ENCODE data around the gene PSMA5. TPM values are rescaled to one million over a fixed set of nuclear protein-coding genes. Genes with fewer than 3 reads are reported as not detected.

PSMA5 gene
- total RNA-seq, 4 donors from 2014 or later, result 29.7 to 69.3 (median 50.4) TPM

DNA sequence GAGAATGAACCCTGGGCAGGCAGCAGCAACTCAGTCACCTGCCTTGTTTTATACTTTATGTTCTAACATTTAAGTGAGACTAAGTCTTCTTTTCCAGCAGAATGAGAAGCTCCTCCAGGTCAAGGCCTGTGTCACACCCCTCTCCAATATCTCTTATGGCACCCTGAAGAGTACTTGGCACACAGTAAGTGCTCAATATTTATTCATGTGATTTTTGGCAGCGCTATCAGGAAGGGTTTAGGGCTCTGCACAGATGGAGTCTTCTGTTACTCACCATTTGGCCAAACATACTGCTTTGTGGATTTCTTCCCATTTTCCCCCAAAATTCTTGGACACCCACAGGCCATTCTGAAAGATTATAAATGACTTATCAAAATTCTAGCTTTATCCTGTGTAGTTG lies 75.6 kb downstream of the PSMA5 start:
- H3K36me3 ChIP-seq, result peaks cover 0 to 38% (median 0%) of the 10 kb centered on the region in 3 donors
- no peak for TF ChIP-seq POLR2A (IDR thresholded peaks at IDR 0.05)
- no peak for TF ChIP-seq CTCF (IDR thresholded peaks at IDR 0.05)
- no peak for DNase-seq
- no peak overlapping the region for H3K4me3 ChIP-seq
- peaks cover 0 to 17% (median 0%) of the 10 kb centered on the region in 4 donors for H3K4me1 ChIP-seq
- peak overlapping the region in 2 of 4 donors; percentile 1 to 76 for H3K27ac ChIP-seq
- H3K9me3 ChIP-seq, result no peaks in the 10 kb centered on the region
- no peaks in the 10 kb centered on the region for H3K27me3 ChIP-seq

- DNase-seq, result no peak
- H3K4me1 ChIP-seq, result peaks cover 0 to 17% (median 0%) of the 10 kb centered on the region in 4 donors
- H3K36me3 ChIP-seq, result peaks cover 0 to 43% (median 0%) of the 10 kb centered on the region in 3 donors
- TF ChIP-seq POLR2A (IDR thresholded peaks at IDR 0.05), result no peak
- no peak for TF ChIP-seq CTCF (IDR thresholded peaks at IDR 0.05)
- peak overlapping the region in 1 of 4 donors; percentile 76 for H3K27ac ChIP-seq
- no peaks in the 10 kb centered on the region for H3K9me3 ChIP-seq
- no peaks in the 10 kb centered on the region for H3K27me3 ChIP-seq
- no peak overlapping the region for H3K4me3 ChIP-seq
Measured at GRCh38 chr1:109350182-109350581, 76.1 kb downstream of the PSMA5 start.

Other genes starting within 250 kb of the PSMA5 start
- 100 to 1,000 TPM in 2 of 4 donors, 10 to 100 TPM in 2; 83.2 to 158 (median 102) TPM for gene SARS1, start 212.5 kb downstream of the PSMA5 start, total RNA-seq
- 1 to 10 TPM; 2.6 to 6.4 (median 4.6) TPM for gene CELSR2, start 176.9 kb downstream of the PSMA5 start, total RNA-seq
- gene PSRC1, start 143.3 kb downstream of the PSMA5 start, total RNA-seq, result 1 to 10 TPM; 3.5 to 8.3 (median 4.5) TPM
- not detected for gene MYBPHL, start 119.4 kb downstream of the PSMA5 start, total RNA-seq
- 100 to 1,000 TPM in 2 of 4 donors, 10 to 100 TPM in 2; 24.8 to 124 (median 96.0) TPM for gene SORT1, start 28.5 kb downstream of the PSMA5 start, total RNA-seq
- gene SYPL2, start 40.1 kb upstream of the PSMA5 start, total RNA-seq, result under 1 TPM in 1 of 4 donors, not detected in 3; 0.67 TPM
- gene ATXN7L2, start 57.5 kb upstream of the PSMA5 start, total RNA-seq, result 10 to 100 TPM in 1 of 4 donors, 1 to 10 TPM in 3; 2.3 to 12.7 (median 7.3) TPM
- 10 to 100 TPM in 3 of 4 donors, 1 to 10 TPM in 1; 1.7 to 24.0 (median 20.9) TPM for gene CYB561D1, start 67.6 kb upstream of the PSMA5 start, total RNA-seq
- 1 to 10 TPM; 2.5 to 7.4 (median 5.0) TPM for gene AMIGO1, start 83.3 kb upstream of the PSMA5 start, total RNA-seq
- gene GPR61, start 113.4 kb upstream of the PSMA5 start, total RNA-seq, result under 1 TPM in 1 of 4 donors, not detected in 3; 0.40 TPM
- 1 to 10 TPM; 4.1 to 6.8 (median 5.8) TPM for gene GNAI3, start 122.2 kb upstream of the PSMA5 start, total RNA-seq
- gene GNAT2, start 193.2 kb upstream of the PSMA5 start, total RNA-seq, result not detected
- gene AMPD2, start 193.4 kb upstream of the PSMA5 start, total RNA-seq, result 100 to 1,000 TPM in 3 of 4 donors, 10 to 100 TPM in 1; 48.3 to 158 (median 110) TPM
- gene GSTM4, start 229.7 kb upstream of the PSMA5 start, total RNA-seq, result 100 to 1,000 TPM in 3 of 4 donors, 10 to 100 TPM in 1; 76.7 to 276 (median 228) TPM
- gene GSTM2, start 241.6 kb upstream of the PSMA5 start, total RNA-seq, result 100 to 1,000 TPM in 2 of 4 donors, 10 to 100 TPM in 2; 38.5 to 242 (median 116) TPM

Data from Peyer's patch (tissue), 4 donors.